NCI-H2107 treated with DMSO at 0.1 percent for 48 hours (cell line): ENCODE measurements around the gene IRF6.

Experiments used
- DNase-seq: peaks from one replicate; lab custom pipeline; 2025; ENCODE audit not compliant: unreplicated experiment; lab: John Stamatoyannopoulos, UW

IRF6 gene

GRCh38 chr1:209805875-209806760 is at the start of gene IRF6:
Gene IRF6 (minus strand): TSS chr1:209806142. CDS start chr1:209801413, 4,729 bp downstream.
- DNase-seq: peak; percentile 25

- no peak for DNase-seq
These were observed 49.7 kb upstream of the IRF6 start for GRCh38 chr1:209855623-209856022.

DNA sequence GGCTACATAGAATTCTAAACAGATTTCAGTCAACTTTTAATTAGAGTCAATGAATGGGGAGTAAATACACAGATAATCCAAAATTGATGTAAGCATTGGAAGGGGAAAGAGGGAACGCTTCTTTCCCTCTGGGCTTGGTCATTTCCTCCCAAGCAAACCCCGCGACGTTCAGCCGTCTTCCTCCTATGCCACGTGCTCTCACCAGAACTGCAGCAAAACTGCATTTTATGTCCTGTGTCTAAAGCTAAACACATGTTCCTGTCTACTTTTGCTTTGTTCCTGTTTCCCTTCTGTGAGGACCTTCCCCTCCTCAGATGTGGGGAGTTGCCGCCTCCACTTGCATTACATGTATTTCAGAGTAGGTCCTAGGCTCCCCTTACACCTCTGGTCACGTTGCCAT is 49.1 kb upstream of the IRF6 start:
- DNase-seq: no peak

DNA sequence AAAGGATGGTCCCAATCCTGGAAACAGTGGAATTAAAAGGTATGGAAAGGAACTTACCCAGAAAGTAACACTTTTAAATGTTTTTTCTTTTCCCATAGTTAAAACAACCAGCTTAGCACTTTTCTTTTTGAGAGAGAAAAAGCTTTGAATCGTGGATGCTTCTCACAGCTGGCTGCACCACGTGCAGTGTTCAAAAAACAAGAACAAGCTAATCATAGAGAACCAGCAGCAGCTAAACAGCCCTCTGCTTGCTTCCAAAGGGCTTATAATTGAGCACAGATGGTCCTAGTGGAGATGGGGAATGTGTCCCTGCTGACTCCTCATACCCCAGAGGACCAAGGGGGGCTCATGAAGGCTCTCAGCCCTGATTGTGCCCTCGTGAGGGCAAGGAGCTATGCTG is 48.3 kb upstream of the IRF6 start:
- no peak for DNase-seq

DNA sequence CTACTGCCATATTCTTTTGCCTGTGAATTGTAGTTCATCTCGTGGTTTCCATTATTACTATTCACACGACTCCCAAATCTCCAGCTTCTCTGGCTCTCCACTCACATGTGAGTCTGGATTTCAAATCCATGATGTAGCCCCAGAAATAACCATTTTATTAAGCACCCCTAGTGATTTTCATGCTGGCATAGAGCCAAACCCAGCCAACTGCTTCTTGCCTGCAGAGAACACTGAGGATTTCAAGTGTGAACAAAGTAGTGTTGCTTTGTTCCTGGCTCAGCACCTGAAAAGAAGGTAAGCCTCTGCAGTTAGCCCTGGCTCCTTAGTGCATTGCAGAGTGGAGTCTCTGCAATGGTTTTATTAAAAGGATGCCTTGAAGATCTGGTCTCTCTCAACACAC is 47.7 kb upstream of the IRF6 start:
- DNase-seq: no peak

GRCh38 chr1:209850342-209850979 is 44.5 kb upstream of the IRF6 start:
- DNase-seq: peak; percentile 85

GRCh38 chr1:209849388-209849787 is 43.4 kb upstream of the IRF6 start:
- no peak for DNase-seq

DNA sequence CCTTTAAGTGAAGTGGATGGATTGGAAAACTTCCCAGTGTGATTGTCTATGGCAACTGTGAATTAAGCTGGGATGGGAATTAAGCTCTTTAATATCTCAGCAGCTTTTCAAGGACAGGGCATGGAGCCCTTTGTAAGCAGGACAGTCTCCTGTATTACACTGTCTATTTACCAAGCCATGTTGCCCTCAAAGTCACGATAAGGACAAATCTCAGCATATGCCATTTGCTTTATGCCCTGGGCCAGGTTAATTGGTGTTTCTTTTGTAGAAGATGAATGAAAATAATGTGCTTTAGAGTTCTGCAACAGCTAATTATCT is 39.4 kb upstream of the IRF6 start:
- peak; percentile 91 for DNase-seq

GRCh38 chr1:209844695-209845407 is 38.9 kb upstream of the IRF6 start:
- no peak for DNase-seq

DNA sequence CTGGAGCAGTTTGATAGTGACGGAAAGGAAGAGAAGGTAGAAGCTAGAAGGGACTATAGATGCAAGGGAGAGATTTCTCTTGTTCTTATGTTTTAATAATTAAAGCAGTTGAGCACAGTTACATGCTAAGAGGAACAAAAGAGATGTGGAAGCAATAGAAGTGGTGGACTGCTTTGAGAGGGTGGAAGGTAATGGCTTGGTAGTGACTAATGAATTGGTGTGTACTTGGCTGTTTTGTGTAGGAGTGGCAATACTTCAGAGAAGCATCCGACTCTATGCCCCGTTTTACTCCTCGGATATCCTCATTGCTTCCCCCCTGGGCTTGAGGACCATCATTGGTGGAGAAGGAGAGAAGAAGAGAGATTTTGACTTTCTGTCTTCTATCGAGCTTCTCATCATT is 34.7 kb upstream of the IRF6 start:
- DNase-seq: no peak

- no peak for DNase-seq
These were observed 34.1 kb upstream of the IRF6 start for GRCh38 chr1:209839875-209840546.

GRCh38 chr1:209838537-209838936 is 32.6 kb upstream of the IRF6 start:
- DNase-seq: no peak

GRCh38 chr1:209837671-209838070 is 31.7 kb upstream of the IRF6 start:
- DNase-seq: no peak

DNA sequence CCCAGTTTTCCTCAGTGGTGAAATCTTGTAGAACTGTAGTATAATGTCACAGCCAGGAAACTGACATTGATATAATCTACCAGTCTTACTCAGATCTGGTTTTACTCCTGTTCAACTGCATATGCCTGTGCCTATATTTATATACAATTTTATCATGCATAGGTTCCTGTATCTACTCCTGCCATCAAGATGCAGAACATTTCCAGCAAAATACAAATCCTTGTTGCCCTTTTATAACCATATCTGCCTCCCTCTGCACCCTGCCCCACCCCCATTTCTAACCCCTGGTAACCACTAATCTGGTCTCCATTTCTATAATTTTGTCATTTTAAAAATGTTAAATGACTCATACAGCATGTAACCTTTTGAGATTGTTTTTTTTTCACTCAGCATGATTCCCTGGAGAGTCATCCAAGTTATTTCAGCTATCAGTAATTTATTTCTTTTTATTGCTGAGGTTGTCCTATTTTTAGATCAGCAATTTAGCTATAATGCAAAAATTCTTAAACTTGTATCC is 29.9 kb upstream of the IRF6 start:
- no peak for DNase-seq

DNA sequence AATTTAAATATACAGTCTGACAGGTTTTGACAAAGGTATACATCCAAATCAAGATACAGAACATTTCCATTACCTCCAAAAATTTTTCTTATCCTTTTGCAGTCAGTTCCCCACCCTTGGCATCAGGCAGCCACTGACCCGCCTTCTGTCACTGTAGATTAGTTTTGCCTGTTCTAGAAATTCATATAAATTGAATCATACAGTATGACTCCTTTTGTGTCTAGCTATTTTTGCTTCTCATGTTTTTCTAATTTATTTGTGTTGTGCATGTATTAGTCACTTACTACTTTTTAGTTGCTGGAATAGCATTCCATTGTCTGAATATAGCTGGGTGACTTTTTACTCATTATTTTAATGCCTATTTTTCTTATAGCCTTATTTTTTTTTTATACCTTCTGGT is 25.7 kb upstream of the IRF6 start:
- DNase-seq: no peak

- no peak for DNase-seq
These were observed 24.8 kb upstream of the IRF6 start for GRCh38 chr1:209830722-209831121.

- no peak for DNase-seq
These were observed 23.8 kb upstream of the IRF6 start for GRCh38 chr1:209829716-209830115.

- peak; percentile 95 for DNase-seq
These were observed 21.7 kb upstream of the IRF6 start, which contains the start of gene UTP25 for GRCh38 chr1:209827384-209828262. Gene UTP25 (plus strand): TSS chr1:209827972. CDS start chr1:209828064, 92 bp downstream.

GRCh38 chr1:209825591-209826434 is 19.9 kb upstream of the IRF6 start:
- no peak for DNase-seq
